ENCODE data around the gene PGAM1. TPM values are rescaled to one million over a fixed set of nuclear protein-coding genes. Genes with fewer than 3 reads are reported as not detected.
A peak's percentile ranks its signal among the peaks of the same experiment; 100 is the strongest.

The PGAM1 gene
- total and polyA plus RNA-seq, 8 donors: 29.2 to 180 (median 107) TPM

DNA sequence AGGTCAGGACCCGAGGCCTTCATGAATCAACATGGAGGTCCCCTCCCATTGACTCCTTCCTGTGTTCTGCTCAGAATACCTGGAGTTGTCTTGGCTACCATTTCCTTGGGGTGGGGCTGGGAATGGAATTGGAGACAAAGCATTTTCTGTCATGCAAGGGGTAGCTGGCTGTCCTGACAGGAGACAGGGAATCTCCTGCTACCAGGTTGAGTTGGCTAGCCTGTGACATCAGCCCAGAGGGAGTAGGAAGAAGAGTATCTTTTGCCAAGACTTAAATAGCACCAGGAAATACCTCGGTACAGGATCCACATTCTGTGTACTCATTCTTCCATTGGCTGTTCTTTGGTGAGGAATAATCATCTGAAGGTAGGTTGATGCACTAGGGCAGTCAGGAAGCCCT lies 24.8 kb downstream of the PGAM1 start:
- no peak overlapping the region for H3K27ac ChIP-seq
- intact Hi-C loops (cut with DNase I; ENCODE audit: low total_unique reads): no loop called here
- TF ChIP-seq, protein P1, sequence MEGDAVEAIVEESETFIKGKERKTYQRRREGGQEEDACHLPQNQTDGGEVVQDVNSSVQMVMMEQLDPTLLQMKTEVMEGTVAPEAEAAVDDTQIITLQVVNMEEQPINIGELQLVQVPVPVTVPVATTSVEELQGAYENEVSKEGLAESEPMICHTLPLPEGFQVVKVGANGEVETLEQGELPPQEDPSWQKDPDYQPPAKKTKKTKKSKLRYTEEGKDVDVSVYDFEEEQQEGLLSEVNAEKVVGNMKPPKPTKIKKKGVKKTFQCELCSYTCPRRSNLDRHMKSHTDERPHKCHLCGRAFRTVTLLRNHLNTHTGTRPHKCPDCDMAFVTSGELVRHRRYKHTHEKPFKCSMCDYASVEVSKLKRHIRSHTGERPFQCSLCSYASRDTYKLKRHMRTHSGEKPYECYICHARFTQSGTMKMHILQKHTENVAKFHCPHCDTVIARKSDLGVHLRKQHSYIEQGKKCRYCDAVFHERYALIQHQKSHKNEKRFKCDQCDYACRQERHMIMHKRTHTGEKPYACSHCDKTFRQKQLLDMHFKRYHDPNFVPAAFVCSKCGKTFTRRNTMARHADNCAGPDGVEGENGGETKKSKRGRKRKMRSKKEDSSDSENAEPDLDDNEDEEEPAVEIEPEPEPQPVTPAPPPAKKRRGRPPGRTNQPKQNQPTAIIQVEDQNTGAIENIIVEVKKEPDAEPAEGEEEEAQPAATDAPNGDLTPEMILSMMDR (IDR thresholded peaks at IDR 0.05): no peak
- TF ChIP-seq EP300 (IDR thresholded peaks at IDR 0.05): no peak

DNA sequence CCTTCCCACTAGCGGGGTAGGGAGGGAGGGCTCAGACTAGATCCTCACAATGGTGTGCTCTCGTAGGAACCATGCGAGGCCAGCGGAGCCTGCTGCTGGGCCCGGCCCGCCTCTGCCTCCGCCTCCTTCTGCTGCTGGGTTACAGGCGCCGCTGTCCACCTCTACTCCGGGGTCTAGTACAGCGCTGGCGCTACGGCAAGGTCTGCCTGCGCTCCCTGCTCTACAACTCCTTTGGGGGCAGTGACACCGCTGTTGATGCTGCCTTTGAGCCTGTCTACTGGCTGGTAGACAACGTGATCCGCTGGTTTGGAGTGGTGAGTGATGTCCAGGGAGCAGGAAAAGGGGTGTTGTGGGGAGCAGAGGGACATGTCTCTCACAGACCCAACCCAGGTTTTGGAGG lies 25.6 kb downstream of the PGAM1 start:
- Histone ChIP-seq H3K27me3 (no peaks in the 10 kb centered on the region), H3K36me3 (peaks cover 20 to 52% (median 44%) of the 10 kb centered on the region in 4 donors), H3K4me1 (peaks cover 31 to 78% (median 56%) of the 10 kb centered on the region in 4 donors), H3K27ac (no peak overlapping the region), H3K4me3 (no peak overlapping the region), H3K9me3 (no peaks in the 10 kb centered on the region)
- no peak for TF ChIP-seq POLR2A (IDR thresholded peaks at IDR 0.05)
- TF ChIP-seq POLR2AphosphoS5 (IDR thresholded peaks at IDR 0.05): no peak
- TF ChIP-seq EP300 (IDR thresholded peaks at IDR 0.05): no peak
- TF ChIP-seq, protein P1 (IDR thresholded peaks at IDR 0.05): no peak
- intact Hi-C loops (cut with DNase I; ENCODE audit: low total_unique reads): no loop called here
- 95 to 97% (median 96%) methylated on average over 17 of the region's 17 CpGs for WGBS, 5 donors
- DNase-seq: no peak

More for the DNA sequence above, 24.8 kb downstream of the PGAM1 start:
- Histone ChIP-seq H3K9me3 (no peaks in the 10 kb centered on the region), H3K4me3 (no peak overlapping the region), H3K4me1 (peaks cover 32 to 81% (median 61%) of the 10 kb centered on the region in 4 donors), H3K27me3 (no peaks in the 10 kb centered on the region), H3K36me3 (peaks cover 12 to 44% (median 36%) of the 10 kb centered on the region in 4 donors)
- DNase-seq: no peak
- WGBS, 5 donors: 51 to 72% (median 64%) methylated on average over 2 of the region's 2 CpGs

DNA sequence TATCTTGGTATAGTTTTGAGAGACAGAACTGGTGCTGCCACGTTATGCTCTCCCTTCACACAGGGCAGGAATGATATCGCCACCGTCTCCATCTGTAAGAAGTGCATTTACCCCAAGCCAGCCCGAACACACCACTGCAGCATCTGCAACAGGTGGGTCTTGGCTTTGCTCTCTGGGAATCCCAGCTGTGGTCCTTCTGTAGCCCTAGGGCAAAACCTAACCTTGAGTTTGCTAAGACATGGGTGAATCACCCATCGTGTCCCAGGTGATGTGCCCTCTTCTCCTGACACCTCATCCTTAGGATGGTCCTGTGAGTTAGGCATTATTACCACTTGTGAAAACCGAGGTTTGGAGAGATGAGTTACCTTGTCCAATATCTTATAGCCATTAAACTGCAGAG lies 26.4 kb downstream of the PGAM1 start:
- TF ChIP-seq EP300 (IDR thresholded peaks at IDR 0.05): no peak
- Histone ChIP-seq H3K36me3 (peaks cover 24 to 59% (median 52%) of the 10 kb centered on the region in 4 donors), H3K27me3 (no peaks in the 10 kb centered on the region), H3K4me3 (no peak overlapping the region), H3K9me3 (no peaks in the 10 kb centered on the region), H3K27ac (no peak overlapping the region), H3K4me1 (peaks cover 24 to 70% (median 49%) of the 10 kb centered on the region in 4 donors)
- no peak for DNase-seq
- intact Hi-C loops (cut with DNase I; ENCODE audit: low total_unique reads): no loop called here
- 86 to 93% (median 89%) methylated on average over 5 to 6 of the region's 6 CpGs for WGBS, 5 donors

DNA sequence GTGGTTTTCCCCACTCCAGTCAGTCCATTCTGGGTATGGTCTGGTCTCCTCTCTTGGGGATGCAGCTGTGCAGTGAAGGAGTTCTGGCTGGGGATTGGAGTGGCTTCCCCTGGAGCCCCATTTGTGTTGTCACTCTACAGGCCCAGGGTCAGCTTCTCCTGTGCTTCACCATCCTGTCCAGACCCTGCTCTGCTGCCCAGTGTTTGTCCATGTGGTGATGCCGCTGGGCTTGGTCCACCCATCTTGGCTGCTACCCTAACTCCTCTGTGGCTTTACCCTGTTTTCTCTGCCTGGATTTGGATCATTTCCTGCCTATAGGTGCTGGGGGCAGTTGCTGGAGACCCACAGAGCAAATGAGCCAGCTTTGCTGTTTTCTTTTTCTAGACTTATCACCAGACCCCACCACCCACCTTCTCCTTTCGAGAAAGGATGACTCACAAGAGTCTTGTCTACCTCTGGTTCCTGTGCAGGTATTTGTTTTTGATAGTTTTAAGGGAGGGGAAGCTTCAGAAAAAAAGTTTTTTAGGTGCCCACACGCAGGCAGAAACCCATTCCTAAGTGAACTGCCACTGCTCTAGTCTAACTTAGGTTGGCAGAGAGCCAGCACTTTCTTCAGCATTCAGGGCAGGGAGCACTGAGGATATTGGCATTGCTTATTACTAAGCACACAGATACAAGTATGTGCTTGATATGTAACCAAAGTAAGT lies 28.5 kb downstream of the PGAM1 start:
- Histone ChIP-seq H3K4me1 (peaks cover 10 to 49% (median 33%) of the 10 kb centered on the region in 4 donors), H3K36me3 (peaks cover 43 to 81% (median 73%) of the 10 kb centered on the region in 4 donors), H3K27ac (peak overlapping the region in 3 of 5 donors; percentile 1 to 27 (median 3)), H3K4me3 (no peak overlapping the region), H3K9me3 (no peaks in the 10 kb centered on the region), H3K27me3 (no peaks in the 10 kb centered on the region)
- intact Hi-C loops (cut with DNase I; ENCODE audit: low total_unique reads): no loop called here
- TF ChIP-seq POLR2A (IDR thresholded peaks at IDR 0.05) (no peak), EP300 (IDR thresholded peaks at IDR 0.05) (no peak)
- 41 to 60% (median 45%) methylated on average over 3 of the region's 3 CpGs for WGBS, 5 donors
- DNase-seq: peak; percentile 55 to 79

DNA sequence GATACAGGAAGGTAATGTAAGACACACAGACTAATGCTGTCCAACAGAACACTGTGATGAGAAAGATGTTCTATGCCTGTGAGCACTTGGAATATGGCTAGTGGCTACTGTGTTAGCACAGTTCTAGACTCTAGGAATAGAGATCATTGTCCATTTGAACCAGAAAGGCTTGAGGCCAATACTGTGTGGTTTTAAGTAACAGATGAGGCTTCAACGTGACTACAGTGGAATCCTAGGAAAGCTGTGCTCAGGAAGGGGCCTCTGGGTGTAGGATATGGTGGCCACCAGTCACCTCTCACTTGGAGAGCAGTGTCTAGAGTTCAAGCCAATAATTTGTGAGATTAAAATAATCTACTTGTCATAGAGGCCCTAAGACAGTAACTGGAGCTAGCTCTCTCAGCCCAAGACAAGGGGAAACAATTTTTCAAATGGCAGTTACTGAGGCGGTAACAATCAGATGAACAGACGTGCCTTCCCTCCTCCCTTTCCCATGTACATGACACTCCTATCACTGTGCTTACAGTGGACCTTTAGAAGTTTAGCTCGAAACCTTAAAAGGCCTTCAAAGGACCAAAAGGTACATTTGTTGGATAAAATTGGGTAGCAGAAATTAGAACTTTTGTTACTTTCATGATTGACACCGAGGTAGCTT lies 30.2 kb downstream of the PGAM1 start:
- 62 to 81% (median 73%) methylated on average over 5 of the region's 5 CpGs for WGBS, 5 donors
- peak overlapping the region in 1 of 5 donors; percentile 12 for H3K27ac ChIP-seq
- H3K9me3 ChIP-seq: no peaks in the 10 kb centered on the region
- H3K36me3 ChIP-seq: peaks cover 59 to 95% (median 90%) of the 10 kb centered on the region in 4 donors
- intact Hi-C loops (cut with DNase I; ENCODE audit: low total_unique reads): no loop called here
- no peaks in the 10 kb centered on the region for H3K27me3 ChIP-seq
- no peak for DNase-seq
- TF ChIP-seq POLR2AphosphoS5 (IDR thresholded peaks at IDR 0.05): no peak
- TF ChIP-seq, protein P1 (IDR thresholded peaks at IDR 0.05): no peak
- TF ChIP-seq EP300 (IDR thresholded peaks at IDR 0.05): no peak
- H3K4me3 ChIP-seq: no peak overlapping the region
- H3K4me1 ChIP-seq: peaks cover 10 to 37% (median 24%) of the 10 kb centered on the region in 4 donors

Measured in stomach (tissue), 9 donors.